Fibroblast of lung (primary cell): ENCODE data around the gene LMF1. TPM values are rescaled to one million over a fixed set of nuclear protein-coding genes. Genes with fewer than 3 reads are reported as not detected.

Source experiments
- DNase-seq, 2 donors: peaks; one replicate each; pipeline versions ENCODE4 v3.0.0 to v3.0.0-alpha.2; 2010; ENCODE audit warnings: low read depth in 2 of 2
- H2AFZ ChIP-seq: 2 replicates; pipeline ENCODE4 v1.5.1; 2012; ENCODE audit warnings: low read length, control low read depth, inconsistent platforms
- H3K27ac ChIP-seq: 2 replicates; pipeline ENCODE4 v1.5.1; 2011; ENCODE audit warnings: low read length, control low read depth; ENCODE audit not compliant: insufficient read depth
- H3K27me3 ChIP-seq: 2 replicates; pipeline ENCODE4 v1.5.1; 2011; ENCODE audit warnings: mild to moderate bottlenecking, low read length; ENCODE audit not compliant: control insufficient read depth, insufficient read depth
- H3K36me3 ChIP-seq: 2 replicates; pipeline ENCODE4 v1.5.1; 2011; ENCODE audit warnings: low read length; ENCODE audit not compliant: control insufficient read depth, insufficient read depth
- H3K4me1 ChIP-seq: 2 replicates; pipeline ENCODE4 v1.5.1; 2011; ENCODE audit warnings: low read length; ENCODE audit not compliant: control insufficient read depth, insufficient read depth; ENCODE audit errors: extremely low read depth
- H3K4me2 ChIP-seq: 2 replicates; pipeline ENCODE4 v1.5.1; 2011; ENCODE audit warnings: low read length, control low read depth; ENCODE audit not compliant: insufficient read depth; ENCODE audit errors: extremely low read depth
- H3K4me3 ChIP-seq, 4 experiments: fragments of 200-600 bp in 1 of 4; sonication (generic) in 1 of 4; replicated peaks in 1 of 4; 2 replicates each; pipeline ENCODE4 v1.5.1; 2011 to 2016; ENCODE audit warnings: low read length in 4 of 4, low read depth in 3 of 4, mild to moderate bottlenecking in 3 of 4, control low read depth in 2 of 4, inconsistent platforms in 1 of 4, mixed read lengths in 1 of 4; ENCODE audit not compliant: insufficient read depth in 1 of 4; ENCODE audit errors: control extremely low read depth in 1 of 4
- H3K79me2 ChIP-seq: 2 replicates; pipeline ENCODE4 v1.5.1; 2012; ENCODE audit warnings: mild to moderate bottlenecking, low read length, inconsistent platforms; ENCODE audit not compliant: control insufficient read depth, insufficient read depth
- H3K9ac ChIP-seq: 2 replicates; pipeline ENCODE4 v1.5.1; 2011; ENCODE audit warnings: mild to moderate bottlenecking, low read length, control low read depth; ENCODE audit not compliant: insufficient read depth
- H3K9me3 ChIP-seq: 2 replicates; pipeline ENCODE4 v1.5.1; 2012; ENCODE audit warnings: low read depth, low read length; ENCODE audit not compliant: control insufficient read depth, insufficient read depth
- H4K20me1 ChIP-seq: 2 replicates; pipeline ENCODE4 v1.5.1; 2011; ENCODE audit warnings: low read length; ENCODE audit not compliant: control insufficient read depth, insufficient read depth; ENCODE audit errors: extremely low read depth
- CTCF ChIP-seq, 2 donors: IDR thresholded peaks in 1 of 2; conservative IDR thresholded peaks in 1 of 2; 1 replicate in 1 of 2; 2 replicates in 1 of 2; pipeline ENCODE4 v1.5.1; 2011 to 2012; ENCODE audit warnings: low read length in 2 of 2, control low read depth in 1 of 2, inconsistent platforms in 1 of 2, low read depth in 1 of 2, mild to moderate bottlenecking in 1 of 2
- EZH2 ChIP-seq: IDR thresholded peaks from 2 replicates; pipeline ENCODE4 v1.5.1; 2012; ENCODE audit warnings: low read length, control low read depth, mild to moderate bottlenecking; ENCODE audit errors: missing control alignments
- polyA plus RNA-seq, 2 donors: library from polyadenylated mRNA; depleted of rRNA in 1 of 2; stranded (reverse) in 1 of 2; unstranded in 1 of 2; fragments of >200 nt; gene quantifications; 2 replicates each; pipeline ENCODE4 v1.2.1, GENCODE V29; 2011 to 2012; ENCODE audit warnings: missing spikeins in 1 of 2
- total RNA-seq: library from RNA; depleted of rRNA; stranded (reverse); fragments of >200 nt; gene quantifications from 2 replicates; pipeline ENCODE4 v1.2.1, GENCODE V29; 2014

Gene LMF1
- total and polyA plus RNA-seq, 2 donors (not counting 1 experiment from before 2014, with no cell fraction given), result 12.3 to 12.6 TPM

DNA sequence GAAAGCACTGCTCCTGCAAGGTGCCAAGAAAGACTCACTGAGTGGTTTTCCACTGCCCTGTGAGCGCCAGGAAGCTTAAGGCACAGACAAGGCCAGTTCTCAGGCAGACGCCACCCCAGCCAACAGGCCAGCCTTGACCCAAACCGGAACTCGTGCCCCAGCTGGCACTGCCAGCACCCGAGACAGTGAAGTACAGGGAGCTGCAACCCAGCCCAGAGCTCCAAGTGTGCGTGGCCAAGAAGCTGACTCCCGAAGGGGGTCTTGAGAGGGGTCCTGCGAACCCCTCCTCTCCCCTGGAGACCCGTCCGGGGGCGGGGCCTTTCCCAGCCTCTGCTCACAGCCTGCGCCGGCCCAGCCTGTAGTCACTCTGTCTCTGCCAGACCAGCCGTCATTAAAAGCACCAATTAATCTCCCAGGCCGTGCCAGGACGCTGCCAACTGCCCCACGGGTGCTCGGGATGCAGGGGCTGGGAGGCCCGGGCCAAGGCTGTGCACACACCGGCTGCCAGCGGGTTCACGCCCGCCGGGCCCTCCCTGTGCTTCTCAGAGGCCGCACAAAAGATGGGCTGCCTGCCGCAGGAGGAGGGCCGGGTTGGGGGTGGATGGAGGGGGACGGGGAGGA, 6.4 kb upstream of the LMF1 start:
- H3K79me2 ChIP-seq, result no peaks in the 10 kb centered on the region
- H3K27ac ChIP-seq, result no peak overlapping the region
- no peak overlapping the region for H3K4me3 ChIP-seq
- H3K27me3 ChIP-seq, result peaks cover 27% of the 10 kb centered on the region
- H3K9me3 ChIP-seq, result no peaks in the 10 kb centered on the region
- no peak for DNase-seq
- no peak overlapping the region for H3K4me2 ChIP-seq
- H3K36me3 ChIP-seq, result no peaks in the 10 kb centered on the region
- TF ChIP-seq CTCF (conservative IDR thresholded peaks at IDR 0.05 in 1 of 2, IDR thresholded peaks at IDR 0.05 in 1 of 2; ENCODE audit: low read depth in 1 of 2, low read length in 2 of 2), result no peak
- TF ChIP-seq EZH2, result no peak
- no peak overlapping the region for H3K9ac ChIP-seq
- no peak overlapping the region for H2AFZ ChIP-seq
- no peaks in the 10 kb centered on the region for H3K4me1 ChIP-seq
- H4K20me1 ChIP-seq, result no peaks in the 10 kb centered on the region

DNA sequence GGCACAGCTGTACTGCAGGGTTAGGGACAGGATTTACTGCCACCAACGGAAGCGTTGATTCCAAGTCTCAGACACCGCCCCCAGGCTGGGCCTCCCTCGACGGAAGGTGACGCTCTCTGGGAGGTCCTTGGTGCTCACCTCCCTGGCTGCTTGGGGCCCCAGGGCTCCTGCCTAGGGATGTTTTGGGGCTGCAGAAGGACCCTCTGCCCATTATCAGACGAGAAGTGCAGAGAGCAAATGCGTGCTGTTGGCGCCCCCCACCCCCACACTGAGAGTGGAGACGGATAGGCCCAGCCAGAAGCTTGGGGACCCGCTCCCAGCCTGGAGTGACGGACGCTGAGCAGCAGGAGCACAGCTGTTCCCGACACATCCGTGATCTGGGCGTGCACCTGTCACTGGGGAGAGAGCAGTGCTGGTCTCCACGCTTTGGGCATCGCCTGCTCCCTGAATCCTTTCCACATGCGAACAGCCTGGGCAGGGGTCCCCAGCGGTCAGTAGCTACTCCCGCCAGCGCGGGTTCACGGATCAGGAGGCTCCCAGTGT, 5.7 kb upstream of the LMF1 start:
- no peaks in the 10 kb centered on the region for H3K79me2 ChIP-seq
- H3K27ac ChIP-seq, result no peak overlapping the region
- H2AFZ ChIP-seq, result no peak overlapping the region
- H3K9me3 ChIP-seq, result no peaks in the 10 kb centered on the region
- no peaks in the 10 kb centered on the region for H4K20me1 ChIP-seq
- peaks cover 25% of the 10 kb centered on the region for H3K27me3 ChIP-seq
- no peaks in the 10 kb centered on the region for H3K4me1 ChIP-seq
- no peaks in the 10 kb centered on the region for H3K36me3 ChIP-seq
- no peak for DNase-seq
- no peak overlapping the region for H3K4me2 ChIP-seq
- no peak overlapping the region for H3K4me3 ChIP-seq
- TF ChIP-seq CTCF (conservative IDR thresholded peaks at IDR 0.05 in 1 of 2, IDR thresholded peaks at IDR 0.05 in 1 of 2; ENCODE audit: low read depth in 1 of 2, low read length in 2 of 2), result no peak
- TF ChIP-seq EZH2, result no peak
- no peak overlapping the region for H3K9ac ChIP-seq

DNA sequence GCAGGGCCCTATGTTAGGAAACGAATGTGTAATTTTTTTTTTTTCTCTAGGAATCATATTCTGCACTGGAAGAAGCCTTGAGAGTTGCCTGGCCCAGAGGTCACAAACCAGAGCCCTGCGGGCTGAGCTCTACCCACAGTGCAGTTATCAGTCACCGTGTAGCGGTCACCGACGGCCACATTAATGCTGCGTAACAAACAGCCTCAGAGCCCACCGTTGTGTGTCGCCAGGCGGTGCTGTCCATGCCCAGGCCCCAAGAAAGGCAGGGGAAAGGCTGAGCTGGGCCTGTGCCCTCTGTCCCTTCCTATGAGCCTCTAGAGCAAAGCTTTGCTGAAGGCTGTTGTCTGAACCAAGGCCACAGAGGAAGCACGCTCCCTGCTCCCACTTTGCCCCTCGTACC, 4.5 kb upstream of the LMF1 start:
- H3K27me3 ChIP-seq, result peaks cover 17% of the 10 kb centered on the region
- H3K27ac ChIP-seq, result no peak overlapping the region
- TF ChIP-seq EZH2 (no peak), CTCF (conservative IDR thresholded peaks at IDR 0.05 in 1 of 2, IDR thresholded peaks at IDR 0.05 in 1 of 2; ENCODE audit: low read depth in 1 of 2, low read length in 2 of 2) (no peak)

More for the DNA sequence above, 4.5 kb upstream of the LMF1 start:
- Histone ChIP-seq H3K4me2 (no peak overlapping the region), H3K9me3 (no peaks in the 10 kb centered on the region), H3K9ac (no peak overlapping the region), H3K79me2 (no peaks in the 10 kb centered on the region), H3K4me3 (no peak overlapping the region), H4K20me1 (no peaks in the 10 kb centered on the region), H3K4me1 (no peaks in the 10 kb centered on the region), H2AFZ (no peak overlapping the region), H3K36me3 (no peaks in the 10 kb centered on the region)
- DNase-seq, result no peak
